ENCODE results near the gene TRAIP.

DNA sequence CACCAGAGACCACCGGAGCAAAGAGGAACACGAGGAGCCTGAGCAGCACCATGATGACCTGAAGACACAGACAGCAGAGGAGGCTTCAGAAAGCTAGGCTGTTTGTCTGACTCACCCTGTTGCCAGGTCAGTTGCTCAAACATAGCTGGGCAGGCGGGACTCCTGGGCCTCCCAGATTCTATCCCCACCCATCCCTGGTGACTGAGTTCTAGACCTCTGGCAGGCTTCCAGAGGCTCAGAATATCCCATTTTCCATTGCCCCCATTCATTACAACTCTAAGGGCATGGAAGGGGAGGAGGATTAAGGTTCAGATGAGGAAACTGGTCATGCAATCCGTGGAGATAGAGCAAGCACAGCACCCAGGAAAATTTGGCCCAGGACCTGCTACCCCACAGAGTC, 56.6 kb downstream of the TRAIP start, which contains the start of gene CDHR4:
- TF ChIP-seq CTCF (IDR thresholded peaks at IDR 0.05) (no peak), POLR2A (IDR thresholded peaks at IDR 0.05) (no peak), POLR2AphosphoS5 (IDR thresholded peaks at IDR 0.05; ENCODE audit: insufficient read depth in 1 of 2, low read depth in 1 of 2) (no peak)

Measured in vagina (tissue), 2 donors.